GM12878 (cell line): Measurements from ENCODE around the gene ANKRD13B. TPM values are rescaled to one million over a fixed set of nuclear protein-coding genes. Genes with fewer than 3 reads are reported as not detected.

ENCODE experiments used
- ATAC-seq: fragments of 200-7000 bp; cut with Tn5 transposase; 3 replicates; pipeline ENCODE4 v1.9.1; 2020; ENCODE audit warnings: mild to moderate bottlenecking, moderate library complexity
- BruUV-seq: library from RNA; stranded (reverse); fragments of 400-500 nt; replicated peaks from 2 replicates; lab custom pipeline; 2021; lab: Mats Ljungman, UMichigan
- CTCF ChIA-PET: fragments of 300-600 bp; sonication (Branson Sonifier 250); formaldehyde crosslinking; extraction: SDS; loops from one replicate; lab custom pipeline; 2021; ENCODE audit warnings: inconsistent platforms; lab: Yijun Ruan, JAX
- POLR2A ChIA-PET: fragments of 350-600 bp; formaldehyde crosslinking; extraction: SDS; loops from one replicate; lab custom pipeline; 2021; ENCODE audit warnings: inconsistent platforms; lab: Charles Lee
- RAD21 ChIA-PET: fragments of 300-600 bp; sonication (Branson Sonifier 250); formaldehyde crosslinking; loops from one replicate; lab custom pipeline; 2023; ENCODE audit warnings: antibody characterized with exemption; ENCODE audit not compliant: unreplicated experiment; lab: Charles Lee
- SMC1A ChIA-PET: fragments of 300-600 bp; sonication (Branson Sonifier 250); formaldehyde crosslinking; loops from one replicate; lab custom pipeline; 2023; ENCODE audit not compliant: unreplicated experiment, uncharacterized antibody; lab: Charles Lee
- DNase-seq: peaks from one replicate; pipeline ENCODE4 v3.0.0-alpha.2; 2011; ENCODE audit warnings: low read depth, low spot score
- FAIRE-seq: peaks from 3 replicates; lab custom pipeline; 2011; peaks lifted over from hg19 to GRCh38; lab: Jason Lieb, UNC
- H2AFZ ChIP-seq: 2 replicates; pipeline ENCODE4 v1.6.0; 2011; ENCODE audit warnings: low read depth, low read length, control low read depth; ENCODE audit not compliant: control insufficient read depth
- H3K27ac ChIP-seq: 2 replicates; pipeline ENCODE4 v1.5.1; 2011; ENCODE audit warnings: control low read depth; ENCODE audit not compliant: control insufficient read depth, insufficient read depth
- H3K27me3 ChIP-seq, 2 experiments: replicated peaks in 1 of 2; 2 replicates each; pipeline versions ENCODE4 v1.6.0 to v1.6.1; 2011; ENCODE audit warnings: low read length in 1 of 2; ENCODE audit not compliant: control insufficient read depth in 2 of 2, insufficient read depth in 2 of 2
- H3K36me3 ChIP-seq, 2 experiments: 2 replicates each; pipeline ENCODE4 v1.5.1; 2011; ENCODE audit warnings: low read length in 1 of 2; ENCODE audit not compliant: control insufficient read depth in 2 of 2, insufficient read depth in 2 of 2
- H3K4me1 ChIP-seq: 2 replicates; pipeline ENCODE4 v1.6.1; 2011; ENCODE audit warnings: mild to moderate bottlenecking, low read length, moderate library complexity, mixed read lengths; ENCODE audit not compliant: control insufficient read depth, insufficient read depth
- H3K4me2 ChIP-seq: 2 replicates; pipeline ENCODE4 v1.6.0; 2011; ENCODE audit warnings: control low read depth; ENCODE audit not compliant: control insufficient read depth, insufficient read depth
- H3K4me3 ChIP-seq: fragments of 200-600 bp; sonication (generic); 2 replicates; pipeline ENCODE4 v1.5.1; 2016
- H3K79me2 ChIP-seq: 2 replicates; pipeline ENCODE4 v1.6.0; 2011; ENCODE audit warnings: low read length; ENCODE audit not compliant: control insufficient read depth, insufficient read depth
- H3K9ac ChIP-seq: 2 replicates; pipeline ENCODE4 v1.8.0; 2011; ENCODE audit warnings: low read length, control low read depth, mixed read lengths; ENCODE audit not compliant: control insufficient read depth, insufficient read depth
- H3K9me3 ChIP-seq: replicated peaks from 3 replicates; pipeline ENCODE4 v1.5.1; 2011; ENCODE audit warnings: mild to moderate bottlenecking, low read length; ENCODE audit not compliant: control insufficient read depth, insufficient read depth
- H4K20me1 ChIP-seq: 2 replicates; pipeline ENCODE4 v1.6.0; 2011; ENCODE audit not compliant: control insufficient read depth, insufficient read depth
- CHD1 ChIP-seq: IDR thresholded peaks from 2 replicates; pipeline ENCODE4 v1.6.1; 2012; ENCODE audit warnings: low read depth, low read length, improper control_type of control experiment
- CHD4 ChIP-seq: fragments of 200-600 bp; sonication (generic); IDR thresholded peaks from 2 replicates; pipeline ENCODE4 v1.6.1; 2016; ENCODE audit warnings: mild to moderate bottlenecking
- CREM ChIP-seq: IDR thresholded peaks from 2 replicates; pipeline ENCODE4 v1.6.1; 2014; ENCODE audit warnings: antibody characterized with exemption, low read depth
- HDGF ChIP-seq: fragments of 450-650 bp; IDR thresholded peaks from 2 replicates; pipeline ENCODE4 v1.6.1; 2016; ENCODE audit warnings: antibody characterized with exemption
- MTA2 ChIP-seq: fragments of 450-650 bp; IDR thresholded peaks from 2 replicates; pipeline ENCODE4 v1.6.1; 2016; ENCODE audit warnings: low read depth, mild to moderate bottlenecking, moderate library complexity
- NR2C2 ChIP-seq: IDR thresholded peaks from 2 replicates; pipeline ENCODE4 v1.6.1; 2011; ENCODE audit warnings: borderline replicate concordance, low read depth; ENCODE audit not compliant: control insufficient read depth, insufficient read length
- RUNX3 ChIP-seq: IDR thresholded peaks from 2 replicates; pipeline ENCODE4 v1.6.1; 2012; ENCODE audit warnings: low read length, inconsistent platforms
- SMAD5 ChIP-seq: IDR thresholded peaks from 2 replicates; pipeline ENCODE4 v1.6.1; 2016; ENCODE audit warnings: antibody characterized with exemption, low read depth
- SP1 ChIP-seq: IDR thresholded peaks from one replicate; pipeline ENCODE4 v1.6.1; 2011; ENCODE audit warnings: low read depth, low read length
- SRF ChIP-seq, 2 experiments: IDR thresholded peaks; 2 replicates each; pipeline ENCODE4 v1.6.1; 2011; ENCODE audit warnings: low read depth in 2 of 2, low read length in 2 of 2, mild to moderate bottlenecking in 1 of 2, moderate library complexity in 1 of 2
- SUZ12 ChIP-seq: fragments of 200-600 bp; sonication (generic); IDR thresholded peaks from one replicate; pipeline ENCODE4 v1.6.1; 2018; ENCODE audit warnings: antibody characterized with exemption, mild to moderate bottlenecking; ENCODE audit not compliant: unreplicated experiment
- WGBS: methylation state at CpG from one replicate; pipeline ENCODE4 v1.1.6; 2016; ENCODE audit warnings: low lambda C conversion rate; ENCODE audit not compliant: insufficient replicate concordance, insufficient coverage; ENCODE audit errors: missing lambda C conversion rate; 5-methylcytosine and 5-hydroxymethylcytosine counted together
- in situ Hi-C: fragments of 300-500 bp; cut with MboI; formaldehyde crosslinking; loops from 9 replicates; pipeline ENCODE4 v1.14.3; 2018; ENCODE audit warnings: mixed read lengths
- intact Hi-C: fragments of 100-400 bp; cut with micrococcal nuclease; formaldehyde crosslinking; loops from one replicate; pipeline ENCODE4 v1.14.2; 2022; ENCODE audit not compliant: unreplicated experiment
- polyA plus RNA-seq, 11 experiments: library from polyadenylated mRNA; depleted of rRNA in 4 of 11; unstranded in 6 of 11; stranded (reverse) in 5 of 11; fragments of >200 nt; fragmentation: Nextera tagmentation in 4 of 11; fragmentation: Illumina TruSeq in 1 of 11; extraction: Ambion mirVana in 4 of 11; extraction: Trizol in 1 of 11; gene quantifications; 1 replicate in 1 of 11; 2 replicates in 10 of 11; pipeline versions ENCODE4 v1.2.1 to v1.2.3, GENCODE V29; 2011 to 2016; ENCODE audit warnings: inconsistent platforms in 2 of 11, missing spikeins in 2 of 11, low read depth in 1 of 11
- total RNA-seq, 4 experiments: library from RNA; depleted of rRNA in 3 of 4; stranded (reverse); fragments of >200 nt in 3 of 4; fragmentation: Illumina TruSeq in 1 of 4; extraction: Trizol in 1 of 4; gene quantifications; 2 replicates each; pipeline versions ENCODE4 v1.2.1 to v1.2.3, GENCODE V29; 2013 to 2021
- TF ChIP-seq, protein P1 (sequence below), 3 experiments: IDR thresholded peaks in 2 of 3; conservative IDR thresholded peaks in 1 of 3; 2 replicates each; pipeline ENCODE4 v1.5.1; 2011; ENCODE audit warnings: low read depth in 3 of 3, low read length in 3 of 3, mild to moderate bottlenecking in 3 of 3, control low read depth in 2 of 3, moderate library complexity in 2 of 3, inconsistent platforms in 1 of 3, mixed read lengths in 1 of 3; ENCODE audit not compliant: control insufficient read depth in 2 of 3, insufficient read depth in 1 of 3; ENCODE audit errors: extremely low read depth in 1 of 3
- TF ChIP-seq, protein P2 (sequence below): IDR thresholded peaks from 2 replicates; pipeline ENCODE4 v1.6.1; 2012; ENCODE audit warnings: low read depth, low read length, improper control_type of control experiment
- TF ChIP-seq, protein P3 (sequence below): IDR thresholded peaks from 2 replicates; pipeline ENCODE4 v1.6.1; 2011; ENCODE audit warnings: low read depth, mild to moderate bottlenecking, low read length, moderate library complexity, borderline replicate concordance; ENCODE audit errors: extremely low read depth

Gene ANKRD13B
- total and polyA plus RNA-seq, 10 of the 15 experiments (the other 5 are each of a cell fraction or from before 2014, with no cell fraction given) = 0.18 to 15.0 (median 2.8) TPM

DNA sequence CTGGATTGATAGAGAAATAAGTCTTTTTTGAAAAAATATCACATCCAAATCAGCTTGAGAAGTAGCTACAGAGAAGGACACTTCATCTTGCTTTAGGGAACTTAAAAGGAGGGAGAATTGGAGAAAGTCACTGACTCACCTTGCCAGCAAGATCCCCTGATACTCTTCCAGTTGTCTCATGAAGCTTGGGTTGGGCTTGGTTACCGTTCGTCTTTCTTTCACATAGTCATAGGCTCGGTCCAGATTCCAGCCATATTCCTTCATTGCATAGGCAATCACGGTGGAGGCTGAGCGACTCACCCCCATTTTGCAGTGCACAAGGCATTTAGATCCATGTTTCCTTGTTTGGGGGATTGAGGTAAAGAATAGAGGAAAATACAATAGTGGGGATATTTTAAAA is 55.1 kb downstream of the ANKRD13B start:
- TF ChIP-seq SUZ12 = no peak
- TF ChIP-seq CREM = no peak
- no peak for TF ChIP-seq SMAD5
- no peak for TF ChIP-seq CHD1
- no peak for TF ChIP-seq HDGF
- TF ChIP-seq, protein P1, sequence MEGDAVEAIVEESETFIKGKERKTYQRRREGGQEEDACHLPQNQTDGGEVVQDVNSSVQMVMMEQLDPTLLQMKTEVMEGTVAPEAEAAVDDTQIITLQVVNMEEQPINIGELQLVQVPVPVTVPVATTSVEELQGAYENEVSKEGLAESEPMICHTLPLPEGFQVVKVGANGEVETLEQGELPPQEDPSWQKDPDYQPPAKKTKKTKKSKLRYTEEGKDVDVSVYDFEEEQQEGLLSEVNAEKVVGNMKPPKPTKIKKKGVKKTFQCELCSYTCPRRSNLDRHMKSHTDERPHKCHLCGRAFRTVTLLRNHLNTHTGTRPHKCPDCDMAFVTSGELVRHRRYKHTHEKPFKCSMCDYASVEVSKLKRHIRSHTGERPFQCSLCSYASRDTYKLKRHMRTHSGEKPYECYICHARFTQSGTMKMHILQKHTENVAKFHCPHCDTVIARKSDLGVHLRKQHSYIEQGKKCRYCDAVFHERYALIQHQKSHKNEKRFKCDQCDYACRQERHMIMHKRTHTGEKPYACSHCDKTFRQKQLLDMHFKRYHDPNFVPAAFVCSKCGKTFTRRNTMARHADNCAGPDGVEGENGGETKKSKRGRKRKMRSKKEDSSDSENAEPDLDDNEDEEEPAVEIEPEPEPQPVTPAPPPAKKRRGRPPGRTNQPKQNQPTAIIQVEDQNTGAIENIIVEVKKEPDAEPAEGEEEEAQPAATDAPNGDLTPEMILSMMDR (IDR thresholded peaks at IDR 0.05 in 2 of 3, conservative IDR thresholded peaks at IDR 0.05 in 1 of 3; ENCODE audit: control insufficient read depth in 2 of 3, extremely low read depth in 1 of 3, insufficient read depth in 1 of 3, low read depth in 3 of 3, low read length in 3 of 3) = no peak
- no peak for TF ChIP-seq NR2C2
- no peak for TF ChIP-seq SRF (IDR thresholded peaks at IDR 0.05; ENCODE audit: low read depth in 2 of 2, low read length in 2 of 2)
- TF ChIP-seq CHD4 = no peak
- TF ChIP-seq, protein P2, sequence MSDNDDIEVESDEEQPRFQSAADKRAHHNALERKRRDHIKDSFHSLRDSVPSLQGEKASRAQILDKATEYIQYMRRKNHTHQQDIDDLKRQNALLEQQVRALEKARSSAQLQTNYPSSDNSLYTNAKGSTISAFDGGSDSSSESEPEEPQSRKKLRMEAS = no peak
- TF ChIP-seq MTA2 = no peak
- no peak for TF ChIP-seq RUNX3
- no peak for TF ChIP-seq SP1
- TF ChIP-seq, protein P3, sequence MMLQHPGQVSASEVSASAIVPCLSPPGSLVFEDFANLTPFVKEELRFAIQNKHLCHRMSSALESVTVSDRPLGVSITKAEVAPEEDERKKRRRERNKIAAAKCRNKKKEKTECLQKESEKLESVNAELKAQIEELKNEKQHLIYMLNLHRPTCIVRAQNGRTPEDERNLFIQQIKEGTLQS = no peak
- Histone ChIP-seq H3K9ac (no peak overlapping the region), H3K4me3 (no peak overlapping the region), H3K27me3 (no peaks in the 10 kb centered on the region), H3K4me2 (no peak overlapping the region), H3K4me1 (no peaks in the 10 kb centered on the region), H2AFZ (no peak overlapping the region), H3K9me3 (no peaks in the 10 kb centered on the region), H3K36me3 (peaks cover 0 to 20% of the 10 kb centered on the region in 2 experiments), H3K79me2 (no peaks in the 10 kb centered on the region), H4K20me1 (no peaks in the 10 kb centered on the region), H3K27ac (no peak overlapping the region)
- intact Hi-C loops = no loop called here
- ChIA-PET POLR2A (interaction anchor here (0.6 to 1.2 kb wide), 2 partner anchors 56 to 78 kb away, joined by 3 read pairs; no protein-coding TSS in a partner anchor), SMC1A (interaction anchor here (0.5 to 1.0 kb wide), 3 partner anchors 14 to 163 kb away, joined by 3 read pairs; no protein-coding TSS in a partner anchor), RAD21 (interaction anchor here (0.6 to 0.9 kb wide), 2 partner anchors 33 to 131 kb away, joined by 3 read pairs; no protein-coding TSS in a partner anchor), CTCF (interaction anchor here (0.6 to 3.6 kb wide), 7 partner anchors 9 to 135 kb away, joined by 3 to 9 read pairs (median 4); no protein-coding TSS in a partner anchor)
- BruUV-seq = no TSS peak
- FAIRE-seq = no peak
- 98% methylated on average over 5 of the region's 5 CpGs for whole genome bisulfite sequencing
- no peak for ATAC-seq
- in situ Hi-C loops = no loop called here
- DNase-seq = no peak
